Measurements from ENCODE around the gene STOML2.

STOML2 gene

DNA sequence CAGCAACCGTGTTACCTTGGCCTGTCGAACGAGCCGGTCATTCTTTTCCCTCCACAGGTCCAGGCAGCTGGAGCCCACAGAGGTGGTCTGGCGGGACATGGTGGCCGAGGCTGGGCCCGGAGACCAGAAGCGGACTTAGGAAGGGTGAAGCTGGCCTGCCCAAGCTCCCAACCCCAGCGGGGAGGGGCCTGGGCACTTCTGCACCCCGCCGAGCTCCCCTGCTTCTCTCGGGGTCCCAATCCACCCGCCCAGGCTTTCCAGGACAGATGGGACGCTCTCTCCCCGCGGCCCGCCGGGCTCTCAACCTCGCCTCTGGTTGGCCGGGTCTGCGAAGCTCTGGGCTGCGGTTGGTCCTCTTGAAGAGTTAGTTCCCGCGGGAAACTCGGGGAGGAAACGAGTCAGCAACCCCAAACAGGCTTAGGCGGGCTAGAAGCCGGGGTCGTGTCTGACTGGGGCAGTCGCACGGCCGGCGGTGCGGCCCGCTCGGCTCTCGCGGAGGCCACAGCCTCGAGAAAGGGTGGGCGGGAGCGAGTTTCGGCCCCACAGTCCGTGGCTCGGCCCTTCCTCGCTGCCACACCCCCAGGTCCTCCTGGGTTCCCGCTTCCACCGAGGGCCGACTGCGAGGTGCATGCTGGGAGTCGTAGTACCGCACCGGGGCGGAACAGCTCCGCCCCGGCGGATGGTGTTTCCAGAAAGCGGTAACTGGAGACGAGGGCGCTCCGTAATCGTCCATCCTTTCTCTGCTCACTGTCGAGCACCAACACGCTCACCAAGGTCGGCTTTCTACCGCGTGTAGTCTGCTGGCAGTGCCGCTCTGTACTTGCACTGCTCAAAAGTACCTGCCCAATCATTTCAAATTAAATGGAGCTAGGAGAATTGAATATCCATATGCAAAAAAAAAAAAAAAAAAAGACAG lies 23.2 kb downstream of the STOML2 start, which contains the start of gene FANCG:
FANCG (minus strand) TSS at position 517 of the 916 bp plus-strand sequence; CDS start at position 99, 418 bp downstream.
- Histone ChIP-seq H3K27me3 (ENCODE audit: control insufficient read depth, insufficient read depth, low read length) (no peaks in the 10 kb centered on the region), H3K9ac (ENCODE audit: low read depth, low read length) (peak within 1 kb of the TSS; percentile 94), H3K4me3 (ENCODE audit: low read depth, low read length) (peak within 1 kb of the TSS; percentile 88), H3K27ac (ENCODE audit: low read depth, low read length) (peak within 1 kb of the TSS; percentile 97), H3K36me3 (ENCODE audit: control insufficient read depth, insufficient read depth, low read length) (peaks cover 34% of the 10 kb centered on the region), H3K4me1 (ENCODE audit: control insufficient read depth, insufficient read depth, low read length) (peaks cover 5% of the 10 kb centered on the region; the same call in 1 of the 2 replicates), H3K9me3 (ENCODE audit: control insufficient read depth, insufficient read depth, low read length) (no peaks in the 10 kb centered on the region)

DNA sequence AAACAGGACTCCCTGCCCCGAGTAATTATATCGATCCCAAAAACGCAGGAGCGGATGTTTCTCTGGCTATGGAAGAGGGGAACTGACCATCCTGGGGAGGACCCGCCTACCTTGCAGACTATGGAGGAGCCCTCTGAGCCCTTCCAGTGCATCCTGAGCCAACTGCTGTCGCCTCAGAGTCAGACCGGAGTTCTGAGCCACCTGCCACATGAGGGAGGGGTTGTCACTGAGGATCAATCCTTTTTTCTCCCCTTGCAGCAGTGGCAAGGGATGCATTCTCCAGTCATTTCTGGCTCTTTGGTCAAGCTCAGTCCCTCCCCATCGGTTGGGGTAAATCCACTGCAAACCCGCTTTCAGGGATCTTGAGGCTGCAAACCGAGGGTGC lies 23.9 kb downstream of the STOML2 start:
- Histone ChIP-seq H3K27me3 (ENCODE audit: control insufficient read depth, insufficient read depth, low read length) (no peaks in the 10 kb centered on the region), H3K27ac (ENCODE audit: low read depth, low read length) (peak overlapping the region; percentile 97), H3K9me3 (ENCODE audit: control insufficient read depth, insufficient read depth, low read length) (no peaks in the 10 kb centered on the region), H3K36me3 (ENCODE audit: control insufficient read depth, insufficient read depth, low read length) (peaks cover 40% of the 10 kb centered on the region), H3K4me1 (ENCODE audit: control insufficient read depth, insufficient read depth, low read length) (peaks cover 5% of the 10 kb centered on the region; the same call in 1 of the 2 replicates), H3K4me3 (ENCODE audit: low read depth, low read length) (peak overlapping the region; percentile 88), H3K9ac (ENCODE audit: low read depth, low read length) (peak overlapping the region; percentile 94)

DNA sequence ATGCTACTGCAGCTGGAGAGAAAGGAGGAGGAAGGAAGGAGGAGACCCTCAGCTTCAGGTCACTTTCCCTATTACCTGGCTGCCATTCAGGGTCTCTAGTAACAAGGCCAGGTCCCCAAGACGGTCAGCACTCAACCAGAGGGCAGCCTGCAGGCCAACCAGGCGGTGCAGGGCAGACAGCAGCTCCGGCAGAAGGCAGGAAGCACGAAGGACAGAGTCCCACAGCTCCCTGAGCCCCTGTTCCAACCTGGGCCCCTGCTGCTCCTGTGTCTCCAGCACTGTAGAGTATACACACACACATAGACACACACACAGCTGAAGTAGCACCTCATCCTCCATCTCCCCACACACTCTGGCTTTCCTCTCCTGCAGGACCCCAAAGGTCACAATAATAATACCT lies 24.9 kb downstream of the STOML2 start:
- Histone ChIP-seq H3K4me1 (ENCODE audit: control insufficient read depth, insufficient read depth, low read length) (peaks cover 8% of the 10 kb centered on the region), H3K9ac (ENCODE audit: low read depth, low read length) (no peak overlapping the region), H3K9me3 (ENCODE audit: control insufficient read depth, insufficient read depth, low read length) (no peaks in the 10 kb centered on the region), H3K27ac (ENCODE audit: low read depth, low read length) (no peak overlapping the region), H3K27me3 (ENCODE audit: control insufficient read depth, insufficient read depth, low read length) (no peaks in the 10 kb centered on the region), H3K4me3 (ENCODE audit: low read depth, low read length) (peak overlapping the region; percentile 88), H3K36me3 (ENCODE audit: control insufficient read depth, insufficient read depth, low read length) (peaks cover 49% of the 10 kb centered on the region)

DNA sequence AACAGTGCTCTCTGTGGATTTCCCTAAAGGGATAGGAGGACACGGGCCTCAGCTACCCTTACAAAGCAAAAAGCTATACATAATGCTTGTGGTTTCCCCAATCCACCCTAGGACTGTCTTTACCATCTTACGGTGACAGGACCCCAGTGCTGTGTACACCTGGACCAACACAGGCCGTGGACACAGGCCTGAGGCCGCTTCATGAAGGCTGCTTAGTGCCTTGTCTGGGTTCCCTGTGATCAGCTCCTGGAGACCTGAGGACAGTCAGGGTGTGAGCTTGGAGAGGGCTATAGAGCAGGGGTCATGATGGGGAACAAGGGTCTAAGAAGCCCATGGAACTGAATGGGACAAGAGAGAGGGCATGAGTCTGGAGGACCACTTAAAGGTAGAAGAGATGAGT lies 26.1 kb downstream of the STOML2 start:
- Histone ChIP-seq H3K27me3 (ENCODE audit: control insufficient read depth, insufficient read depth, low read length) (no peaks in the 10 kb centered on the region), H3K9me3 (ENCODE audit: control insufficient read depth, insufficient read depth, low read length) (no peaks in the 10 kb centered on the region), H3K27ac (ENCODE audit: low read depth, low read length) (no peak overlapping the region), H3K4me3 (ENCODE audit: low read depth, low read length) (no peak overlapping the region), H3K9ac (ENCODE audit: low read depth, low read length) (no peak overlapping the region), H3K36me3 (ENCODE audit: control insufficient read depth, insufficient read depth, low read length) (peaks cover 49% of the 10 kb centered on the region), H3K4me1 (ENCODE audit: control insufficient read depth, insufficient read depth, low read length) (peaks cover 10% of the 10 kb centered on the region)

DNA sequence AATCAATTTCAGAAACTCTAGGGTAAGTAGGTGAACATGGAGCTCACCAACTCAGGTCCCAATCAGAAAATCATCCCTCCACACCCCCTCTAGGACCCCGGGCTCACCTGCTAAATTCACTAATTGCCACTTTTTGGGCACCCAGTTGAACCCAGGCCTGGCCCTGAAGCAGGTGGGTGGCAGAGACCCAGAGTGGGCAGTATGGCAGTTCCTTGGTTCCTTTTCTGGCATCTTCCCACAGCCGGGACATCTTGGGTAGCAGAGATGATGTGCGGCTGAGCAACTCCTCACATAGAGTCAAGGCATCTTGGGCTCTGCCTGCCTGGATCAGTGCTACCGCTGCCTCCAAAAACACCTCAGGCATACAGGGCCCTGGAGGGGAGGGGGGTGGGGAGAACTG lies 27.6 kb downstream of the STOML2 start:
- Histone ChIP-seq H3K9ac (ENCODE audit: low read depth, low read length) (no peak overlapping the region), H3K27ac (ENCODE audit: low read depth, low read length) (no peak overlapping the region), H3K27me3 (ENCODE audit: control insufficient read depth, insufficient read depth, low read length) (no peaks in the 10 kb centered on the region), H3K36me3 (ENCODE audit: control insufficient read depth, insufficient read depth, low read length) (peaks cover 52% of the 10 kb centered on the region), H3K4me3 (ENCODE audit: low read depth, low read length) (no peak overlapping the region), H3K4me1 (ENCODE audit: control insufficient read depth, insufficient read depth, low read length) (peaks cover 14% of the 10 kb centered on the region), H3K9me3 (ENCODE audit: control insufficient read depth, insufficient read depth, low read length) (no peaks in the 10 kb centered on the region)

DNA sequence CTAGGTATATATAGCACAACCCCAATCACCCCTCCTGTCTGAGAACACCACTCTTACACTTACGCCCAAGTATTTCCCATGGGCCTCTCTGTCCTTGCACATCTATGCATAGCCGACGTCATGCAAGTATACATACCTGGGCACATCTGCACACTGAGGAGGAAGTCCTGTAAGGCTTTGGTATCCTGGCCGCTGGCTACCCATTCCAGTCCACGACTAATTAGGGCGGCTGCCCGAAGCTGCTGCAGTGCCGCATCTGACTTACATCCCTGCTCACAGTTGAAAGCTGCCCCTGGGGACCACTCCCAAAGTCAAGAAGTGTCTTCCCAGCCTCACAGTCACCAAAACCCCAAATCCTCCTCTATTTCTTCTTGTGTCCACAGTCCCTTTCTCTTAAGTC lies 28.1 kb downstream of the STOML2 start:
- Histone ChIP-seq H3K9ac (ENCODE audit: low read depth, low read length) (no peak overlapping the region), H3K4me1 (ENCODE audit: control insufficient read depth, insufficient read depth, low read length) (peaks cover 20% of the 10 kb centered on the region), H3K36me3 (ENCODE audit: control insufficient read depth, insufficient read depth, low read length) (peaks cover 58% of the 10 kb centered on the region), H3K27me3 (ENCODE audit: control insufficient read depth, insufficient read depth, low read length) (no peaks in the 10 kb centered on the region), H3K27ac (ENCODE audit: low read depth, low read length) (no peak overlapping the region), H3K4me3 (ENCODE audit: low read depth, low read length) (no peak overlapping the region), H3K9me3 (ENCODE audit: control insufficient read depth, insufficient read depth, low read length) (no peaks in the 10 kb centered on the region)

DNA sequence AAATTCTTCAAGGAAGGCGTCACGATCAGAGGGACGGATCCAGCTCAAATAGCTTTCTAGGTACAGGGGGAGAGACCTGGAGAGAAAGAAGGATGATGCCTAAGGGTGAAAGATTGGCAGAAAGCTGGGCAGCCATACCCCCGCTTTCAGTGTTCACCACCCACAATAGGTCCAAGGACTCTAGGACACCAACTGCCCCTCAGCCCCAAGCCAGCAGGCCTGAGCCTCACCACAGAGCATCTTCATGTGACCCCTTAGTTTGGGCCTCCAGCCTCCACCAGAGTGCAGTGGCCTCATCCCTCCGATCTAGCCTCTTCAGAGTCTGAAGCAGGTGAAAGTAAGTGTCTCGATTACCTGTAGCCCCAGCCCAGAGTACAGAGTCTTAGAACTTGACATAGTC lies 28.8 kb downstream of the STOML2 start:
- Histone ChIP-seq H3K4me1 (ENCODE audit: control insufficient read depth, insufficient read depth, low read length) (peaks cover 21% of the 10 kb centered on the region), H3K27me3 (ENCODE audit: control insufficient read depth, insufficient read depth, low read length) (no peaks in the 10 kb centered on the region), H3K27ac (ENCODE audit: low read depth, low read length) (no peak overlapping the region), H3K4me3 (ENCODE audit: low read depth, low read length) (no peak overlapping the region), H3K36me3 (ENCODE audit: control insufficient read depth, insufficient read depth, low read length) (peaks cover 60% of the 10 kb centered on the region), H3K9ac (ENCODE audit: low read depth, low read length) (no peak overlapping the region), H3K9me3 (ENCODE audit: control insufficient read depth, insufficient read depth, low read length) (no peaks in the 10 kb centered on the region)

DNA sequence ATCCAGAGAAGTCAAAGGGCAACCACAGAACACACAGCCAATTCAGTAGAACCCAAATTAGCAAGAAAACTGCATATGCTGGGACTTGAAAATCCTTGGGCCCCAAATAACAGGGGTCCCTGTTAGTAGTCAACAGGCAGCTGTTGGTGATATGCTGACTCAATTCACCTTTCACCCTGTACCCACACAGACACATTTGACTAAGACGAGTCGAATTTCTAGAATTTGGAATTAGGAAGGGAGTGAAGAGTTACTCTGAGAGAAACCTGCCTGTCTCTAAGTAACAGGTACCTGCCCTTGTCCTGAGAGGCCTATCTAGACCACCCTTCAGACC lies 29.7 kb downstream of the STOML2 start:
- no peaks in the 10 kb centered on the region for H3K9me3 ChIP-seq (ENCODE audit: control insufficient read depth, insufficient read depth, low read length)
- H3K4me3 ChIP-seq (ENCODE audit: low read depth, low read length): peak overlapping the region; percentile 28; the same call in 1 of the 2 replicates
- peak overlapping the region; percentile 1; the same call in 1 of the 2 replicates for H3K9ac ChIP-seq (ENCODE audit: low read depth, low read length)
- peak overlapping the region; percentile 65 for H3K27ac ChIP-seq (ENCODE audit: low read depth, low read length)
- no peaks in the 10 kb centered on the region for H3K27me3 ChIP-seq (ENCODE audit: control insufficient read depth, insufficient read depth, low read length)
- peaks cover 16% of the 10 kb centered on the region for H3K4me1 ChIP-seq (ENCODE audit: control insufficient read depth, insufficient read depth, low read length)
- peaks cover 69% of the 10 kb centered on the region for H3K36me3 ChIP-seq (ENCODE audit: control insufficient read depth, insufficient read depth, low read length)

DNA sequence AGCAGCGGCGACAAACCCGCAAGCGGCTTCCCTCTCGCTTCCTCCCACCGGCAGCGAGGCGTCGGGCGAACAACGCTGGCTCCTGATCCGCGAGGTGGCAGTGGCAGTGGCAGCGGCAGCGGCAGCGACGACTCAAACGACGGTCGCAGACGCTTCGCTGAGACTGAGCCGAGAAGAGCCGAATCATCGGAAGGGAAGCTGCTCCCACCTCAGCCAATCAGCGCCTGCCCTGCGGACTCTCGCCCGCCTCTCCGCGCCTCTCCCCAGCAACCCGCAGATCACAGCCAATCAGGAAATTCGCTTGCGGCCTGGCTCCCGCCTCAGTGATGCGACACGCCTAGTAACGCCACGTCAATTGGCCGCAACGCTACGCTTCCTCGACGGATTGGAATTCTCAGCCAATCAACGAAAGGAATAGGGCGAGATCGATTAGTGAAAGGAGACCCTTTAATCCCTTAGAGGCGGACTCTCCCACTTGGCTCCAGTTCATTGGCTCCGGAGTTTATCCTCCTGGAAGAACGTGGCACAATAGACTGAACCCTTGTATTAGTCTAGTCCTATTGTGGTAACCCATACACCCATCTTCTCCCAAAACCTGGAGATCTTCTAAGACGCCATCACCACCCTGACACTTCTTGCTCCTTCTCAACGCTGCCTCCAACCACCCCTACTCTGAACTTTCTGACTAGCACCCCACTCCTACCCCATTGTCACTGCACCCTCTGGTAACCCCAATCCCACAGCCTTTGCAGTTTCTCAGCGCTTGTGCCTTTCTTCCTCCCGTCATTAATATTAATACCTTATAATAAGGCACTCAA lies 30.3 kb downstream of the STOML2 start, which contains the start of gene VCP:
VCP (minus strand) TSS at position 165 of the 818 bp plus-strand sequence. CDS start 272 bp downstream, outside the sequence.
- Histone ChIP-seq H3K4me1 (ENCODE audit: control insufficient read depth, insufficient read depth, low read length) (peaks cover 16% of the 10 kb centered on the region), H3K36me3 (ENCODE audit: control insufficient read depth, insufficient read depth, low read length) (peaks cover 70% of the 10 kb centered on the region), H3K27me3 (ENCODE audit: control insufficient read depth, insufficient read depth, low read length) (no peaks in the 10 kb centered on the region), H3K4me3 (ENCODE audit: low read depth, low read length) (peak within 1 kb of the TSS; percentile 90), H3K9me3 (ENCODE audit: control insufficient read depth, insufficient read depth, low read length) (no peaks in the 10 kb centered on the region), H3K9ac (ENCODE audit: low read depth, low read length) (peak within 1 kb of the TSS; percentile 96), H3K27ac (ENCODE audit: low read depth, low read length) (peak within 1 kb of the TSS; percentile 100)

DNA sequence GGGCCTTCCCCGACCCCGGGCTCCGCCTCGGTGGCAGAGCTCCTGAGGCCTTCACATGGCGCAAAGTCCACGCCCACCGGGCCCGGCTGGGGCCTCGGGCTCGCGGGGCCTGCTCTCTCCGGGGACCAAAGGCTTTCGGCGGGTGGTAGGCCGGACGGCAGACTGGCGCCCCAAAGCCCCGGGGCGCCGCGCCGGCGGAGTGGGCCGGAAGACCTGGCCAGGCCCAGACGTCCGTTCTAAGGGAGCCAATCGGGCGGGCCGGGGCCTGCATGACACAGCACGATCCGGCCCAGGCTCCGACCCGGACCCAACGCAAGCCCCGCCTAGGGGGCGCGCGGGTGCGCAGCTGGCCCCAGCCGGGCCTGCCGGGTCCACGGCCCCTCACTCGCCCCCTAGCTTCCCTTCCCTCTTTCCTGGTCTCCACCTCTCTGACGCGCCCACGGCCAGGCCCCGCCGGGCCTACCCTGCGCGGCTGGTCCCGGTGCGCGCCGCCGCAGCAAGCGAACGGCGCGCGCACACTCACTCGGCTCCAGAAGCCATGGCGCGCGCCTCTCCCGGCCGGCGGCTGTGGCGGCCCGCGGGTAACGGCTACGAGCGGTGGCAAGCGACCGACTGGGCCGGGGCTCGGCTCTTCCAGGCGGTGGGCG lies 31.0 kb downstream of the STOML2 start:
- peak overlapping the region; percentile 100 for H3K27ac ChIP-seq (ENCODE audit: low read depth, low read length)
- peaks cover 71% of the 10 kb centered on the region for H3K36me3 ChIP-seq (ENCODE audit: control insufficient read depth, insufficient read depth, low read length)

More for the DNA sequence above, 31.0 kb downstream of the STOML2 start:
- Histone ChIP-seq H3K9me3 (ENCODE audit: control insufficient read depth, insufficient read depth, low read length) (no peaks in the 10 kb centered on the region), H3K4me3 (ENCODE audit: low read depth, low read length) (peak overlapping the region; percentile 90), H3K27me3 (ENCODE audit: control insufficient read depth, insufficient read depth, low read length) (no peaks in the 10 kb centered on the region), H3K9ac (ENCODE audit: low read depth, low read length) (peak overlapping the region; percentile 96), H3K4me1 (ENCODE audit: control insufficient read depth, insufficient read depth, low read length) (peaks cover 16% of the 10 kb centered on the region)
